Transverse colon (tissue), 3 donors: ENCODE results near the gene SECTM1.

Source experiments
- EP300 ChIP-seq: sonication (generic); formaldehyde crosslinking; IDR thresholded peaks from one replicate; pipeline ENCODE4 v1.6.1; 2017; ENCODE audit warnings: antibody characterized with exemption, low read depth
- POLR2A ChIP-seq: fragments of 450-650 bp; IDR thresholded peaks from one replicate; pipeline ENCODE4 v1.6.1; 2016; ENCODE audit warnings: antibody characterized with exemption, mild to moderate bottlenecking, moderate library complexity
- TF ChIP-seq, protein P1 (sequence below), 5 experiments: fragments of 200-600 bp in 3 of 5; fragments of 450-650 bp in 2 of 5; sonication (generic) in 3 of 5; IDR thresholded peaks; 1 replicate in 2 of 5; 2 replicates in 3 of 5; pipeline ENCODE4 v1.5.1; 2016 to 2017; ENCODE audit warnings: antibody characterized with exemption in 5 of 5, inconsistent platforms in 3 of 5, mild to moderate bottlenecking in 2 of 5, moderate library complexity in 1 of 5

DNA sequence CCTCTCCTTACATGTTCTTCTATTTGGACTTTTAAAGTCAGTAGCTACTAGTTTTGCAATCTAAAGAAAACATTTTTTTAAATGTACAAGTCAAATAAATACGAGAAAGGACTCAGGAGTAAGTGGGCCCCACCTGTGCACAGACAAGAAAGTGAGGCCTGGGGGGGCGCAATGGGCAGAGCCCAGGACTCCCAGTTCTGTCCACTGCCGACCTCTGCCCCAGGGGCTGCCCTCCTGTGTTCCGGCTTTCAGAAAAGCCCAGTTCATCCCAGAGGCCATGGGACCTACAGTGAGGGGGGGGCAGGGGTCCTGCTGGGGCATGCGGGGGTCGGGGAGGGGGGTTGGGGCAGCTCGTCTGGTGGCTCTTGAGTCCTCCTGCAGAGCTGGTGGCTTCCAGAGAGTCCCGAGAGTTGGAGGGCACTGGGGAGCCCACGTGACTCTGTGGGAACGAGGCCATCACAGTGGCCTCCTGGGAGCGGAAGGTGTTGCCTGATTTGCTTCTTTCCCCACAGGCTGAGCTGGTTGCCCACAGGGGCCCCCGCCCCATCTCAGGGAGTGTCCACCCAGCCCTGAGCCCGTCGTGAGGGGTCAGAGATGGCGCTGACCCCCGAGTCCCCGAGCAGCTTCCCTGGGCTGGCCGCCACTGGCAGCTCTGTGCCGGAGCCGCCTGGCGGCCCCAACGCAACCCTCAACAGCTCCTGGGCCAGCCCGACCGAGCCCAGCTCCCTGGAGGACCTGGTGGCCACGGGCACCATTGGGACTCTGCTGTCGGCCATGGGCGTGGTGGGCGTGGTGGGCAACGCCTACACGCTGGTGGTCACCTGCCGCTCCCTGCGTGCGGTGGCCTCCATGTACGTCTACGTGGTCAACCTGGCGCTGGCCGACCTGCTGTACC lies 40.4 kb upstream of the SECTM1 start:
- TF ChIP-seq, protein P1, sequence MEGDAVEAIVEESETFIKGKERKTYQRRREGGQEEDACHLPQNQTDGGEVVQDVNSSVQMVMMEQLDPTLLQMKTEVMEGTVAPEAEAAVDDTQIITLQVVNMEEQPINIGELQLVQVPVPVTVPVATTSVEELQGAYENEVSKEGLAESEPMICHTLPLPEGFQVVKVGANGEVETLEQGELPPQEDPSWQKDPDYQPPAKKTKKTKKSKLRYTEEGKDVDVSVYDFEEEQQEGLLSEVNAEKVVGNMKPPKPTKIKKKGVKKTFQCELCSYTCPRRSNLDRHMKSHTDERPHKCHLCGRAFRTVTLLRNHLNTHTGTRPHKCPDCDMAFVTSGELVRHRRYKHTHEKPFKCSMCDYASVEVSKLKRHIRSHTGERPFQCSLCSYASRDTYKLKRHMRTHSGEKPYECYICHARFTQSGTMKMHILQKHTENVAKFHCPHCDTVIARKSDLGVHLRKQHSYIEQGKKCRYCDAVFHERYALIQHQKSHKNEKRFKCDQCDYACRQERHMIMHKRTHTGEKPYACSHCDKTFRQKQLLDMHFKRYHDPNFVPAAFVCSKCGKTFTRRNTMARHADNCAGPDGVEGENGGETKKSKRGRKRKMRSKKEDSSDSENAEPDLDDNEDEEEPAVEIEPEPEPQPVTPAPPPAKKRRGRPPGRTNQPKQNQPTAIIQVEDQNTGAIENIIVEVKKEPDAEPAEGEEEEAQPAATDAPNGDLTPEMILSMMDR (IDR thresholded peaks at IDR 0.05): no peak
- TF ChIP-seq POLR2A (no peak), EP300 (no peak)
